C1 segment of cervical spinal cord (tissue), 14 donors: ENCODE measurements around the gene RNF14.
"Not testable (repeated sequence)": the region's sequence is repeated elsewhere in the genome, so short reads cannot be mapped to it uniquely, and the experiment has no call there.

Source experiments
- DNase-seq, 14 donors: peaks; one replicate each; lab custom pipeline; 2025; lab: John Stamatoyannopoulos, UW

RNF14 gene, protein sequence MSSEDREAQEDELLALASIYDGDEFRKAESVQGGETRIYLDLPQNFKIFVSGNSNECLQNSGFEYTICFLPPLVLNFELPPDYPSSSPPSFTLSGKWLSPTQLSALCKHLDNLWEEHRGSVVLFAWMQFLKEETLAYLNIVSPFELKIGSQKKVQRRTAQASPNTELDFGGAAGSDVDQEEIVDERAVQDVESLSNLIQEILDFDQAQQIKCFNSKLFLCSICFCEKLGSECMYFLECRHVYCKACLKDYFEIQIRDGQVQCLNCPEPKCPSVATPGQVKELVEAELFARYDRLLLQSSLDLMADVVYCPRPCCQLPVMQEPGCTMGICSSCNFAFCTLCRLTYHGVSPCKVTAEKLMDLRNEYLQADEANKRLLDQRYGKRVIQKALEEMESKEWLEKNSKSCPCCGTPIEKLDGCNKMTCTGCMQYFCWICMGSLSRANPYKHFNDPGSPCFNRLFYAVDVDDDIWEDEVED

DNA sequence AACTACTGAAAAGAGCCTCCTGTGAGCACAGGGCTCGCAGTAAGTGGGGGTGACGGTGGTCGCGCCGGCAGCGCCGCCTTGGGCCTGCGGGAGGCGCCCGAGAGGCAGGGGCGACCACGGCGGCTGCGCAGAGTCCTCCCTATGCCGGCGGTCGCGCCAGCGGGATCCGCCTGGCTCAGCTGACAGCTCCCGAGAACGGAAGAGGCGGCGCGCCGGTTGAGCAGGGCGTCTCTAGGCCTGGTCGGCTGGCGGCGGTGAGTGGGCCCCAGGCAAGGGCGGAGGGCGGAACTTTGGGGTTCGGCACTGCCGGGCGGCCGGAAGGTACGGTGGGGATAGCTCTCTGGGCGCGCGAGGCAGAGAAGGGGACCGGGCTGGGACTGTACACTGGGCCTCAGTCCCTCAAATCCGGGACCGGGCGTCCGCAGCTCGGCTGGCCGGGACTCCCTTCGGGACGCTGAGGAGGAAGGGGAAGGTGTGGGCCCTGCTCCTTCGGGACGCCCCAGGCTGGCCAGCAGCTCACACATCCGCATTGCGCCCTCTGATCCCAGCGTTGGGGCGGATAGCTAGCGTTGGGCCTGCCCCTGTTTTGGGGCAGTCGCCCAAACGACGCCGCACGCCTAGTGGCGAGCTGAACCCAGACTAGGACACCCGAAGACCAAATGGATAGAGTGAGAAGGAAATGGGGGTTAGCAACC lies at the start of gene RNF14:
Gene RNF14, plus strand, starts transcription at position 192 of the 695 bp plus-strand sequence. CDS start 4,484 bp downstream, outside the sequence.
- DNase-seq = peak; percentile 53 to 93 (median 88)

DNA sequence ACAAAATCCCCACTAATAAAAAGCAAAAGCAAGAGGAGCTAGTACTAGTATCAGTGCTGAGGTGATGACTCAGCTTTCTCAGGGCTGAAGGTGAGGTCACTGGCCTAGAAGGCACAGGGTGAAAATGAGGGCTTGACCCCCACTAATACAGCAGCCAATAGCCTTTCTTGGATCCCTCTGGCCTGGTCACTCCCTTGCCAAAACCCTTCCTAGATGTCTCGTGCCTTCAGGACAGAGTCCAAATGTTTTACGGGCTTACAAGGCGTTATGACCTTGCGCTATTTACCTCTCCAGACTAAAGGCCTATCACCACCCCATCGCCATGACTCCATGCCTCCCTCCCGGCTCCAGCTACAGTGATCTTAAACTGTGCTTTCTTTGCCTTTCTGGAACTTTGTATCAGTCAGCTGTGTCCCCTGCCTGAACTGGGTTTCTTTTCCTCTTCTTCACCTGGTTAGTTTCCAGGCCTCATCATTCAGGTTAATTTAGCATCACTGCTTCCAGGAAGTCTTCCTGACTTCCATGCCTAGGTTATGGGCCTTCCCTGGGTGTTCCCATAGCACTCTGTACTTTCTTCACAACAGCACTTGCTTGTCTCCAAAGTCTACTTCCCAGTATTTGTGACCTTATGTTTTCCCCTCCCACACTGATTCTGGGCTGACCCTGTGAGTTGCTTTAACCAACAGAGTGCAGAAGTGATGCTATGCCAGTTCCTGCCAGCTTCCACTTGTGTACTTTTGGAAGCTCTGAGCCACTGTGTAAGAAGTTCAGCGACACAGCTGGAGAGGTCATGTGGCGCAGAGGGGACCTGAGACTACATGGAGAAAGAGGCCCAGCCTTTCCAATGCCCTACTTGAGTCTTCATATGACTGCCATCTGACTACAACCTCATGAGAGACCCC lies 49.4 kb upstream of the RNF14 start:
- no peak for DNase-seq

DNA sequence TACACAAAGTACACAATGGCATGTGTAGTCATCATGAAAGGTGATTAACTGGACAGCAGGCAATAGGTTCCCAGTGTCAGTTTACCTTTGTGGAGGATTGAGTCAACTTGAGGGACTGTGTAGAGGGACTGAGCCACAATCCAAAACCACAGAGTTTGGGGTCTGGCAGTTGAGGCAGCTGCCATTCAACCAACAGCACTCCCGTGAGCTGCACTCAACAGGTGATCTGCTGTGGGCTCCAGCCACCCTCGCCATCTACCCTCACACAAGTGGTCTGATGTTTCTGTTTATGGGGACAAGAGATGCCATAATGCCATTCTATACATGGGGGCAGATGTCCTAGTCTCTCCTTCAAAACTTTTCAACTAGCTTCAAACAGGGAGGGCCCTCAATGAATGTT lies 48.1 kb upstream of the RNF14 start:
- DNase-seq = no peak

DNA sequence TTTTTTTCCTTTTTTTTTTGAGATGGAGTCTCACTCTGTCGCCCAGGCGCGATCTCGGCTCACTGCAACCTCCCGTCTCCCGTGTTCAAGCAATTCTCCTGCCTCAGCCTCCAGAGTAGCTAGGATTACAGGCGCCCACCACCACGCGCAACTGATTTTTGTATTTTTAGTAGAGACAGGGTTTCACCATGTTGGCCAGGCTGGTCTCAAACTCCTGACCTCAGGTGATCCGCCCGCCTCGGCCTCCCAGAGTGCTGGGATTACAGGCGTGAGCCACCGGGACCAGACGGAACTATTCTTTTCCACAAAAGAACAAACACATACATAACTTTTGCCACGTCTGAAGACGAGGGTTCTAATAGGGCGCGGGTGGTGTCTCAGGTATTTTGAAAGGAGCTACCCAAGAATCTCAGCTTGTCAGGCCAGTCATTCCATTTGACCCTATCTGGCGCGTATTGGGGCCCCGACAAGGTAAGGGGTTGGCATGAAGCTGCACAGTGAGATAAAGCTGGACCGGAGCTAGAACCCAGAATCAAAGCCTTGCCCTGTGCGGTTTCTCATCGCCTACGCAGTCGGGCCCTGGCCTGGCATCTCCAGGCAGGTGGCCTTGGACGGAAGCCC lies 46.0 kb upstream of the RNF14 start:
- not testable (repeated sequence) for DNase-seq

DNA sequence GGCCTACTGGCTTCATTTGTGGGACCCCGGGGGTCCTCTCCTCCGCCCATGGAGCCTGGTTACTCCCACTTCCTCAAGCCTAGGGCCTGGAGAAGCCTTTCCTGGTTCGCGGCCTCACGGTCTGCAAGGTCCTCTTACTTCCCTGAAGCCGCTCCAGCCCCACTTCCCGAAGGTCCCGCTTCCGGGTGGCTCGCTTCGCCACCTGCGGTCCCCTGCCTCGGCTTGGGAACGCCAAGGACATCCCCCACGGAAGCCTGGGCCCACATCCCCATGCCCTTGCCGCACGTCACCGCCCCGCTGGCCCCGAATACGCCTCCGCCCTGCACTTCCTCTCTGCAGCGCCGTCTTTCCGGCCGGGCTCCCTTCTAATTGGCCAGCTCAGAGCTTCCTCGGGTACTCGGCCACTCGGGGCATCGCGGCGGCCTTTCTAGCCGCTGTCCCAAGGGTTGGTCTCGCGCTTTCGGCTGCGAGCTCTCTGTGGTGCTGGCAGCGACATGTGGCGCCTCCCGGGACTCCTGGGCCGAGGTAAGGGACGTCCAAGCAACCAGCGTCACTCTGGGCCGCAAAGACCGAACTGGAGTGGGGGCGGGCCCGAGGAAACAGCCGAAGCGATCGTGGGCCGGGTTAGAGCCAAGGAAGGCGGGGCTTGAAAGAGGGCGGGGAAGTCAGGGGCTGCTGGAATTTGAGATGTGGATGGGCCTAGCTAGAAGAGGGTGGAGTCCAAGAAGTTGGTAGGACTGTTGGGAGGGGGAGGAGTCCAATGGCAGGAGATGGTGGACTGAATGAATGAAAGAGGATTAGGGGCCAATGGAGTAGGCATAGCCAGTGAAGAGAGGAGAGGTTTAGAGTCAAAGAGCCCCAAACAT lies 45.2 kb upstream of the RNF14 start, which contains the start of gene DELE1:
Gene DELE1, plus strand, starts transcription at position 424 of the 866 bp plus-strand sequence. Its CDS starts 71 bp downstream, at position 495.
- peak; percentile 90 to 98 (median 96) for DNase-seq

DNA sequence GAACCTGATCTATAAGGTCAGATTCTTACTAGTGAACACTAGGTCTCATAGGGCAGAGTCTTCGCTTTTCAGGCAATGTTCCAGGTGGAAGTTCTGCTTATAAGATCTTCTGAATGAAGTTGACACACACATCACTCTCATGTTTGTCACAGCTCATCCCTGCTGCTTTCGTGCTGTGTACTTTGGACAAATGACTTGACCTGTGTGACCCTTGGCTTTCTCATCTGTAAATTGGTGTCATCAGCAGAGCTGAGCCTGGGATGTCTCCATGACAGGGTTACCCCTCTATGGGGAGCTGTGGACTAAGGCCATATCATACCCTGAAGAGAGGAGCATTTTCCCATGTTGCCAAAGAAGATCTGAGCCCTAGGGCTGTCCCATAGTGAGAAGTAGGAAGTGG lies 42.5 kb upstream of the RNF14 start:
- no peak for DNase-seq

DNA sequence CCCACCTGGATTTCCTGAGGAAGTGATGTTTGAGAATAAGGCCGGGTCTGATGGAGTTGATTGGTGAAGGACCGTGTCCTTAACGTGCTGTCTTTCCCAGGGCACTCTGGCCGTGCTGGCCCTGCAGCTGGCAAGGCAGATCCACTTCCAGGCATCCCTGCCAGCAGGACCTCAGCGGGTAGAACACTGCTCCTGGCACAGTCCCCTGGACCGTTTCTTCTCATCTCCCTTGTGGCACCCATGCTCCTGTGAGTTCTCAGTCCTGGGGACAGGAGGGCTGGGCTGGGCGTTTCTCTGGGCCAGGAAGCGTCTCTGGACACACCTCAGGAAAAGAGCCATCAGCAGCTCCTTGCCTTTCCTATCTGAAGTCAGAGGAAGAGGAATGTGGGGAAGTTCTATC lies 40.9 kb upstream of the RNF14 start:
- DNase-seq = no peak

DNA sequence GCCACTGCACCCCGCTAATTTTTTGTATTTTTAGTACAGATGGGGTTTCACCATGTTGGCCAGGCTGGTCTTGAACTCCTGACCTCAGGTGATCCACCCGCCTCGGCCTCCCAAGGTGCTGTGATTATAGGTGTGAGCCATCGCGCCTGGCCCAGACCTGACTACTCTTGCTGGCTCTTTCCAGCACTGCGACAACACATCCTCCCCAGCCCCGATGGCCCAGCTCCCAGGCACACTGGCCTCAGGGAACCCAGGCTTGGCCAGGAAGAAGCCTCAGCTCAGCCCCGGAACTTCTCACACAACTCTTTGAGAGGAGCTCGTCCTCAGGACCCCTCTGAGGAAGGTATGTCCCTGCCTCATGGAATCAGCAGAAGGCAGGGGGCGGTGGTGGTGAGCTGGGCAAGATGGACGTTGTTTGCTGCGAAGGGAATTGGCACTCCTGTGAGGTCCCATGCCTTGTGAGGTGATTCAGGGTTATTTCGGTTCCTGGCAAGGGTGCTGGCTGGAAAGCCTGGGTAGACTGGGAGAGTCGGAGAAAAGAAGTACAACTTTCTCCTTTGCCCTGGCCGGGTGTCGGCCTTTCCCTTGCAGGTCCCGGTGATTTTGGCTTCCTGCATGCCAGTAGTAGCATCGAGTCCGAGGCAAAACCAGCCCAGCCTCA lies 39.4 kb upstream of the RNF14 start:
- DNase-seq = no peak

DNA sequence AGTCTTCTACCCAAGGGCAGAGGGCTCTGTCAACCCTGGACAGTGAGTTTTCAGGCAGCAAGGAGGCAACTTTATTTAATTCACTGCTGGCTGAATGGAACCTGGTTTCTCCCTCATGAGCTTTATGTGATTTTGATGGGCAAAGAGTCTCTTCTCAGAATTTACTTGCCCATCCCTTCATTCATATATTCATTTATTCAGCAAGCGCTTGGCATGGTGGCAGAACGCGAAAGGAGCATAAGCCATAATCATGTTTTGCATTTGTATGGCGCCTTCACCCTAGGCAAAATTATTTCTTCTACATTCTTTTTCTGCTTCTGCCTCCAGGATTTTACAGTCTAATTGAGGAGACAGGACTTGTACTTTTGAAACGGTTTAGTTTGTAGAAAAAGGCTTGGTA lies 37.2 kb upstream of the RNF14 start:
- DNase-seq = no peak

DNA sequence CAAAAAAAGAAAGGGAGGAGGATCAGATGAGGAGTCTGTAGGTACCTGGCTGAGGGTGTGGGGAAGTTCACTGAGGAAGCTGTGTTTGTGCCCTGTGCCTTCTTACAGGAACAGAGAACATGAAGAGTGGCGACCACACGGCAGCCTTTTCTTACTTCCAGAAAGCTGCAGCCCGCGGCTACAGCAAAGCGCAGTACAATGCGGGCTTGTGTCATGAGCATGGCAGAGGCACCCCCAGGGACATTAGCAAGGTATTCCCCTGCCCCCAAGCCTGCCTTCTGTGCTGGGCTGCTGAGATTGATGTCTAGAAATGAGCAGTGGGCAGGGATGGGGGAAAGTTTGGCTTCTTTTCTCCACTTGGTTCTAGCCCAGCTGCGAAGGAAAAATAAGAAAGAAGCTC lies 35.8 kb upstream of the RNF14 start:
- no peak for DNase-seq

DNA sequence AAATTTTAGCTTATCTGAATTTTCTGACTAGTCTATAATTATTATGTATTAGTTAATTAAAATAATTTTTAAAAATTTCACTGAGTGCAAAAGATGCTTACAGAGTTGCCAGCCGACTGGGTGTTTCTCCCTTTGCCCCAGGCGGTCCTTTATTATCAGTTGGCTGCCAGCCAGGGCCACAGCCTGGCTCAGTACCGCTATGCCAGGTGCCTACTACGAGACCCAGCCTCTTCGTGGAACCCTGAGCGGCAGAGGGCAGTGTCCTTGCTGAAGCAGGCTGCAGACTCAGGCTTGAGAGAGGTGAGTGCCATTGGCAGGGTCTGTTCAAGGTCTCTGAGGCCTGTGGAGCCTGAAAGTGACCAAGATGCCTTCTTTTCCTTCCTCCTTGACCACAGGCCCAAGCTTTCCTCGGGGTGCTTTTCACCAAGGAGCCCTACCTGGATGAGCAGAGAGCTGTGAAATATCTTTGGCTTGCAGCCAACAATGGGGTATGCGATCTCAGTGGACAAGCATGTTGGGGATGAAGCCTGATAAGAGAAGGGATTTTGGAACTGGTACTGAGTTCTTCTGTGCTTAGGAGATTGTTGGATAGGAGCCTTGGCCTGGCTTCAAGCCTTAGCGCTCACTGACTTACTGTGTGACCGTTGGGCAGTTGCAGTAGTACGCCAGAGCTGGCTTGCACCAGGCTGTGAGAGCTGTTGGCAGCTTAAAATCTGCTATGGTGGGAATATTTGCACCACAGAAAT lies 34.6 kb upstream of the RNF14 start:
- DNase-seq = peak in 1 of 14 donors; percentile 77

DNA sequence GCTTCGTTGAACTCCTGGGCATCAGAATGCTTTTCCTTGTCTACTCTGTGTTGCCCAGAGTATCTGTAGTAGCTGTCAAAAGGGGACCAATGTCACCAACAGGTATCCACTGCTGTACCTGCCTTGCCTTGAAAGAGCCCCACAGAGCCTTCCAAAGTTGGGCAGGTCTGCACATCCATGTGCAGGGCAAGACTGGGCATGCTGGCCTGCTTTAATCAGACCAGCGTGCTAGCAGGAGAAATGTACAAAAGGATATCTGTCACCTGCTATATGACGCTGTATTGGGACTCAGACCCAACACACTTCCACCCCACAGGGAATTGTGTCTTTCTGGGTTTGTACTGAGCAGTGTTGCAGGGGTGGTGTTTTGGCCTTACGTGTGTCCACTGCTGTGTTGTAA lies 33.4 kb upstream of the RNF14 start:
- no peak for DNase-seq

DNA sequence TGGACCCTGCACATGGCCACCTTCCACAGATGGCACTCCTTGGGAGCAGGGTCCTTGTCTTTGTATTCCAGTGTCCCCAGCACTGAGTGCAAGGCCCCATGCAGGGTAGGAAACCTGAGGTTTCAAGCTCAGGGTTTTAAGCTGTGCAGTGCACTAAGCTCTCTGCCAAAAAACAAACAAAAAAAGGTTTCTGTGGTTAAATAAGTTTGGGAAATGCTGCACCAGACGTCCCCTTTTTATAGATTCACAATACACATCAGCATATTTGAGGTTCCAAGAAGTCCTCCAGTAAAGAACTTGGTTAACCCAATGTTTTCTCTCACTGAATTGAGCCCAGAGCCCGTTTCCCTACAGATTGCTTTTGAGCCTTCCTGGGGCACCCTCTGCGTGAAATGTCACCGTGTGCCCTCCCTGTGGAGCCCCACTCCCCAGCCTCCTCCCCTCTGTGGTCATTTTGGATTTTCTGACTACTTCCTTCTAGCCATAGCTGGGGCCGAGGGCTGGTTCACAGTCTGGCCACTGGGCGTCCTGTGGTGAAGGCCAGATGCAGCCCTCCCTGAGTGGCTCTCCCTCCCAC lies 28.1 kb upstream of the RNF14 start:
- DNase-seq = peak in 4 of 14 donors; percentile 19 to 39 (median 34)

DNA sequence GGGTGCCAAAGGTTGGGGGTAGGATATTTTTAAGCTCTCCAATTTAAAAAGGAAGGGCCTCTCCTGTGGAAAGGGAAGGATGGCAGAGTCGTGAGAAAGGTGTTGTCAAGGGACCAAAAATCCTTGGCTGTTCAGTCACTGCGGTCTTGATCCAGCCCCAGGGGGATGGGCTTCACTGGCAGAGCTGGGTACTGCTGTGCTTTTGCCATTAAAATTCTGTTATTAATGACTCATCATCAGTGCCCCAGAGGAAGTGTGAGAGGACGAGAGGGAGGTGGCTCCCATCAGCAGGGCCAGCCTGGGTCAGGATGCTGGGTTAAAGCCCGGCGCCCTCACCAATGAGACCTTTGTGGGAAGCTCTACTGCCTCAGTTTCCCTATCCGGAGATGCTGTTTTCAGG lies 27.6 kb upstream of the RNF14 start:
- DNase-seq = peak in 1 of 14 donors; percentile 39

DNA sequence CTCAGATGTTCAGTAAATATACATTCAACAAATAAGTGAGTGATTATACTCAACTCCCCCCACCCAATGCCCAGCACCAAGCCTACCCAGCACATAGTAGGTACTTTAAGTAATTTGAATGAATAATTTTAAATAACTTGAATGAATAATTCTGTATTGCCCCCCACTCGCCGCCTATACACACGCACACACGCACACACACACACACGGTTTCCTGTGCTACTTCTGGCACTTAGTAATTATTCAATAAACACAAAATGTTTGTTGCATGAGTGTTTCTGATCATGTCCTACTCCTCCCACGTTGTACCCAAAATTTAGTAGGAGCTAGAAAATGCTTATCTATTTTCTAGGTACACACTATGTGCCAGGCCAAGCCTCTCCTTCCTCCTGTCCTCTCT lies 27.1 kb upstream of the RNF14 start:
- no peak for DNase-seq

DNA sequence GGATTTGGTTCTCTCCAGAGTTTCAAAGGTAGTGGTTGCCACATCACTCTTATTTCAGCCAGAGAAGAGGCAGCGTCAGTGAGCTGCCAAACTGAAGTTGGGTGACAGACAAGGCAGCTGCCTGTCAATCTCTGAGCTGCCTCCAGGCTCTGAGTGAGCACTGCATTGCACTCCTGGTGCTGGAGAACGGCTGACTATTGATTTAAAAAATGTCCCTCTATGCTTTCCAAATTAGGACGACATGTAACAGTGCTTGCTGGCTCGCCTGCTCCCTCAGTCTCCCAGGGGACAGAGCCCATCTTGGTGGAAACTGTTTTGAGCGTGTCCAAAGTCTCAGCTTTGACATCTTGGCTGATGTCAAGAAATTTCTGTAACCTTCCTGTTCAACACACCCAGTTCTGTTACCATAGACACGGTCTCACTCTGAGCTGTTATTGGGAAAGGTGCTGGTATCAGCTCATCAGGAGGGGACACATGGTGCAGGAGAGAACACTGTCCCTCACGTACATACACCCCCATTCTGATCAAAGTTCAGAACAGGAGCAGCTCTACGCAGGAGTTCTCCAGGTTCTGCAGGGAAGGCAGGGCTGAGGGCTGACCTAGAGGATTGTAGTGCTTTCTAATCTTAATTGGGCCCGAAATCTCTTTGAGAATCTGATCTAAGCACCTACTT lies 26.6 kb upstream of the RNF14 start:
- DNase-seq = no peak

DNA sequence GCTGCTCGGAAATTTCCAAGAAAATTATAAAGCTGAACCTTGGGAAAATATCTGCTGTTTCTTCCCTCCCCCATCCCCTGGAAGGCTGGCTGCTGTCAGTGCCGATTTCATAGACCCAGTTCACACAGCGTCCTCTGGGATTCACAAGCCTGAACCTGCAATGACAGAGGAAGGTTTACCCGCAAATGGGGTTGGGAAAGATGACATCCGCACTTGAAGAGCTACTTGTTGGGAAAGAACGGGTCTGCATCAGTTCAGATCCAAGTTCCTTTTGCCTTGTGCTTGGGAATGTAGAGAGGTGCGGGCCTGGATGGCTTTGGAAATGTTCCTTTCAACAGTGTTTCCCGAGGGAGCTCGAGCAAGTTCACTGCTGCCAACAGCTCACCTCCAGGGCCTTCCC lies 24.8 kb upstream of the RNF14 start:
- no peak for DNase-seq

DNA sequence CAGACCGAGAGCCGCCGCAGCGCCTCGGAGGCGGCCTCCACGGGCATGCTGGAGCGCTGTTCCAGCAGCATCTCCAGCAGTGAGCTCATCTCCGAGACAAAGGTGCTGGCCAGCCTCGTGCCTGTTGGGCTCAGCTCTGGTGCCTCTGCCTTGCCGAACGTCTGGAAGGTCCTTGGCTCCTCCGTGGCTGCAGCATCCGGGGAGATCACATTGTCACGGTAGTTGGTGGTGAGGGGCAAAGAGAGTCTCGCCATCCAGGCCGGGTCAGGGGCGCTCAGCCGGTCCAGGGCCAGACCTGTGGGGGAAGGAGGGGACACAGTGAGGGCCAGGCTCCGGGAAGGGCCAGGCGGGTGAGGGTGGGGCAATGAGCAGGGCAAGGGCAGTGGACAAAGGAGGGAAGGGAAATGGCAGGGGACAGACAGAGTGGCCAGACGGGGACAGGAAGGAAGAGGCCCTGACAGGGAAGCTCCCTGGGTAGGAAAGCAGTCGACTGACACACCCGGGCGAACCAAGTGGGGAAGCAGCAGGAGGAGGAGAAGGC lies 23.3 kb upstream of the RNF14 start:
- DNase-seq = peak in 6 of 14 donors; percentile 21 to 37 (median 24)
